K562 (cell line): ENCODE results near the gene SLFN5. TPM values are rescaled to one million over a fixed set of nuclear protein-coding genes. Genes with fewer than 3 reads are reported as not detected.

Source experiments
- ATAC-seq: fragments of 200-7000 bp; cut with Tn5 transposase; 3 replicates; pipeline ENCODE4 v1.9.1; 2020; ENCODE audit warnings: moderate library complexity
- BruUV-seq: library from RNA; stranded (reverse); fragments of 400-500 nt; replicated peaks from 2 replicates; lab custom pipeline; 2021; lab: Mats Ljungman, UMichigan
- CTCF ChIA-PET: fragments of 300-600 bp; formaldehyde crosslinking; extraction: SDS; loops from one replicate; lab custom pipeline; 2021; ENCODE audit warnings: low intra/inter-chr PET ratio; lab: Yijun Ruan, JAX
- POLR2A ChIA-PET: fragments of 300-600, 350-650 bp; sonication (Branson Sonifier 250); formaldehyde crosslinking; extraction: SDS; loops from one replicate; lab custom pipeline; 2021; ENCODE audit warnings: antibody characterized with exemption, inconsistent platforms; lab: Yijun Ruan, JAX
- DNase-seq, 4 experiments: peaks; one replicate each; pipeline versions ENCODE4 v3.0.0 to v3.0.0-alpha.2; 2011 to 2018; ENCODE audit warnings: low spot score in 3 of 4, mixed read lengths in 3 of 4; ENCODE audit errors: extremely low read depth in 1 of 4
- FAIRE-seq: peaks from 2 replicates; lab custom pipeline; 2011; peaks lifted over from hg19 to GRCh38; lab: Jason Lieb, UNC
- H2AFZ ChIP-seq: 2 replicates; pipeline ENCODE4 v1.6.0; 2011; ENCODE audit warnings: low read depth, low read length, control low read depth, inconsistent platforms
- H3K27ac ChIP-seq: fragments of 200-600 bp; 3 replicates; pipeline ENCODE4 v1.8.0; 2011; ENCODE audit warnings: low read depth, mild to moderate bottlenecking, control low read depth, inconsistent platforms, low read length, moderate library complexity, mixed read lengths; ENCODE audit errors: extremely low read depth
- H3K27me3 ChIP-seq, 2 experiments: fragments of 300-600 bp in 1 of 2; 2 replicates in 1 of 2; 3 replicates in 1 of 2; pipeline versions ENCODE4 v1.6.0 to v1.8.0; 2011; ENCODE audit warnings: inconsistent platforms in 2 of 2, low read length in 2 of 2, mild to moderate bottlenecking in 1 of 2, mixed read lengths in 1 of 2, moderate library complexity in 1 of 2; ENCODE audit not compliant: control insufficient read depth in 2 of 2, insufficient read depth in 2 of 2
- H3K36me3 ChIP-seq: fragments of 300-600 bp; 3 replicates; pipeline ENCODE4 v1.8.0; 2011; ENCODE audit warnings: mild to moderate bottlenecking, low read length, inconsistent platforms; ENCODE audit not compliant: control insufficient read depth, insufficient read depth
- H3K4me1 ChIP-seq, 2 experiments: fragments of 200-600 bp in 1 of 2; replicated peaks in 1 of 2; 2 replicates in 1 of 2; 3 replicates in 1 of 2; pipeline versions ENCODE4 v1.5.1 to v1.8.0; 2011; ENCODE audit warnings: inconsistent platforms in 2 of 2, low read length in 2 of 2, mild to moderate bottlenecking in 1 of 2, mixed read lengths in 1 of 2, moderate library complexity in 1 of 2; ENCODE audit not compliant: control insufficient read depth in 2 of 2, insufficient read depth in 2 of 2
- H3K4me2 ChIP-seq: 2 replicates; pipeline ENCODE4 v1.6.1; 2011; ENCODE audit warnings: low read length, control low read depth, inconsistent platforms, mixed read lengths; ENCODE audit not compliant: insufficient read depth
- H3K4me3 ChIP-seq: fragments of 200-600 bp; sonication (generic), shearing (Covaris generic); 2 replicates; pipeline ENCODE4 v1.5.1; 2016; ENCODE audit warnings: control low read depth, inconsistent platforms
- H3K79me2 ChIP-seq: fragments of 200-600 bp; 3 replicates; pipeline ENCODE4 v1.8.0; 2011; ENCODE audit warnings: low read length, inconsistent platforms; ENCODE audit not compliant: control insufficient read depth, insufficient read depth
- H3K9ac ChIP-seq, 2 experiments: 2 replicates each; pipeline versions ENCODE4 v1.6.0 to v1.6.1; 2011; ENCODE audit warnings: low read depth in 2 of 2, low read length in 2 of 2, control low read depth in 1 of 2, inconsistent platforms in 1 of 2, mild to moderate bottlenecking in 1 of 2, mixed read lengths in 1 of 2; ENCODE audit not compliant: insufficient read depth in 1 of 2
- H3K9me1 ChIP-seq: one replicate; pipeline ENCODE4 v1.6.0; 2011; ENCODE audit warnings: inconsistent platforms, mild to moderate bottlenecking, low read length, moderate library complexity; ENCODE audit not compliant: control insufficient read depth, insufficient read depth
- H3K9me3 ChIP-seq: replicated peaks from 2 replicates; pipeline ENCODE4 v1.5.1; 2011; ENCODE audit warnings: low read depth, low read length, inconsistent platforms; ENCODE audit not compliant: control insufficient read depth, insufficient read depth
- H4K20me1 ChIP-seq: replicated peaks from 2 replicates; pipeline ENCODE4 v1.6.1; 2011; ENCODE audit warnings: low read length, inconsistent platforms, mixed read lengths; ENCODE audit not compliant: control insufficient read depth, insufficient read depth
- C11orf30 ChIP-seq: fragments of 450-650 bp; IDR thresholded peaks from 2 replicates; pipeline ENCODE4 v1.6.1; 2016; ENCODE audit warnings: low read depth, mild to moderate bottlenecking
- CBFB ChIP-seq: sonication (generic); formaldehyde crosslinking; IDR thresholded peaks from 2 replicates; pipeline ENCODE4 v1.4.0; 2020; ENCODE audit warnings: mild to moderate bottlenecking, missing genetic modification reagents
- CREB1 ChIP-seq, 2 experiments: sonication (generic) in 1 of 2; formaldehyde crosslinking in 1 of 2; IDR thresholded peaks; 2 replicates each; pipeline versions ENCODE4 v1.6.1 to v1.8.0; 2012 to 2022; ENCODE audit warnings: inconsistent platforms in 1 of 2, mild to moderate bottlenecking in 1 of 2, missing genetic modification reagents in 1 of 2, moderate library complexity in 1 of 2
- CSDE1 ChIP-seq, 2 experiments: fragments of 450-650 bp; IDR thresholded peaks; 2 replicates each; pipeline ENCODE4 v1.6.1; 2016; ENCODE audit warnings: mild to moderate bottlenecking in 1 of 2
- MAFG ChIP-seq: fragments of 450-650 bp; conservative IDR thresholded peaks from 2 replicates; pipeline ENCODE4 v1.6.1; 2016; ENCODE audit warnings: missing genetic modification characterization, missing compliant biosample characterization
- NFE2 ChIP-seq: IDR thresholded peaks from 2 replicates; pipeline ENCODE4 v1.6.1; 2014; ENCODE audit warnings: antibody characterized with exemption, low read depth
- NFE2L1 ChIP-seq: fragments of 450-650 bp; IDR thresholded peaks from 2 replicates; pipeline ENCODE4 v1.6.1; 2016; ENCODE audit warnings: missing genetic modification characterization, low read depth, mild to moderate bottlenecking, missing compliant biosample characterization, moderate library complexity, borderline replicate concordance
- PHF20 ChIP-seq: fragments of 450-650 bp; IDR thresholded peaks from 2 replicates; pipeline ENCODE4 v1.6.1; 2018; ENCODE audit not compliant: partially characterized antibody
- SAFB2 ChIP-seq: fragments of 200-400 bp; formaldehyde crosslinking; IDR thresholded peaks from 2 replicates; pipeline ENCODE4 v1.6.1; 2018; ENCODE audit warnings: borderline replicate concordance, low read length, low read depth, moderate library complexity; ENCODE audit not compliant: severe bottlenecking
- TAF1 ChIP-seq: IDR thresholded peaks from 2 replicates; pipeline ENCODE4 v1.6.1; 2011; ENCODE audit warnings: mild to moderate bottlenecking, low read length, moderate library complexity; ENCODE audit not compliant: insufficient read depth, control insufficient read depth, severe bottlenecking; ENCODE audit errors: extremely low read depth
- TBP ChIP-seq: optimal IDR thresholded peaks from 2 replicates; pipeline ENCODE3; 2011; ENCODE audit warnings: low read depth, low read length, improper control_type of control experiment
- TCF7L2 ChIP-seq: fragments of 150-350 bp; IDR thresholded peaks from 2 replicates; pipeline ENCODE4 v1.6.1; 2016; ENCODE audit warnings: low read depth, mild to moderate bottlenecking, low read length, moderate library complexity
- ZNF121 ChIP-seq: sonication (generic); formaldehyde crosslinking; conservative IDR thresholded peaks from 2 replicates; pipeline ENCODE4 v1.8.0; 2022; ENCODE audit warnings: missing genetic modification reagents
- ZNF197 ChIP-seq: fragments of 200-800 bp; sonication (Bioruptor generic); IDR thresholded peaks from 2 replicates; pipeline ENCODE4 v1.6.1; 2016; ENCODE audit warnings: low read depth, missing genetic modification characterization, missing compliant biosample characterization
- WGBS: fragments of 100-300 bp; shearing (Covaris generic); methylation state at CpG from one replicate; pipeline ENCODE4 v1.1.6; 2016; ENCODE audit warnings: low coverage, mixed read lengths; ENCODE audit not compliant: insufficient coverage; ENCODE audit errors: missing lambda C conversion rate; 5-methylcytosine and 5-hydroxymethylcytosine counted together
- in situ Hi-C: fragments of 300-500 bp; cut with MboI; formaldehyde crosslinking; loops from 4 replicates; pipeline ENCODE4 v1.15.0; 2018; ENCODE audit warnings: inconsistent platforms, mixed read lengths
- intact Hi-C: fragments of 100-400 bp; cut with micrococcal nuclease; formaldehyde crosslinking; loops from 2 replicates; pipeline ENCODE4 v1.14.2; 2022
- polyA plus RNA-seq, 8 experiments: library from polyadenylated mRNA; depleted of rRNA in 4 of 8; stranded (reverse) in 5 of 8; unstranded in 3 of 8; fragments of >200 nt; fragmentation: Nextera tagmentation in 2 of 8; fragmentation: Illumina TruSeq in 1 of 8; extraction: Ambion mirVana in 2 of 8; extraction: Trizol in 1 of 8; gene quantifications; 2 replicates each; pipeline versions ENCODE4 v1.2.1 to v1.2.3, GENCODE V29; 2011 to 2014; ENCODE audit warnings: inconsistent platforms in 1 of 8, missing spikeins in 1 of 8
- total RNA-seq, 7 experiments: library from RNA; depleted of rRNA in 6 of 7; stranded (reverse); fragments of >200 nt in 6 of 7; fragmentation: Illumina TruSeq in 2 of 7; extraction: Trizol in 2 of 7; gene quantifications; 2 replicates each; pipeline versions ENCODE4 v1.2.1 to v1.2.3, GENCODE V29; 2011 to 2021; ENCODE audit warnings: low replicate concordance in 1 of 7
- TF ChIP-seq, protein P1 (sequence below): sonication (generic); IDR thresholded peaks from 2 replicates; pipeline ENCODE4 v1.6.1; 2016

SLFN5 gene
- total and polyA plus RNA-seq, 9 of the 15 experiments (the other 6 are each of a cell fraction or from before 2014, with no cell fraction given), result under 0.01 to 0.18 (median 0.04) TPM; not detected in 1

DNA sequence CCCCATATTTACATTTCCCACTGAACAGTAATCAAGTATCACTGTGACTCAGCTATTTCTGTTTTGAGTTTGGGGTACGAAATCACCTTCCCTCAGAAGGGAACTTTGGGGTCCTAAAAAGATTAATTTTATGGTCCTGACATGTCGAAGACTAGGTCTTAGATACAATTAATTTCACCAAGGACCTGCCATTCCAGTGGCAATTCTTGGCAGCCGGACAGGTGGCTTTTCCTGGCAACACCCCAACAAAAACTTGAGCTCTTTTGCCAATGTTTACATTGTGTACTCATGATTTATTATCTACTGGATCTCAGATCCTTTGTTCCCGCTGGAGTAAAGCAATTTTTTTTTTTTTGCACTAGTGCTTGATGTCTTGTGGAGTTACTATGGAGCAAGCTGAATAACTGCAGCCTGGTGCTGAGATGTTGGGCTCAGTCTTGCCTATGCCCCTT is 14.4 kb downstream of the SLFN5 start:
- FAIRE-seq (no peak), ATAC-seq (no peak)

DNA sequence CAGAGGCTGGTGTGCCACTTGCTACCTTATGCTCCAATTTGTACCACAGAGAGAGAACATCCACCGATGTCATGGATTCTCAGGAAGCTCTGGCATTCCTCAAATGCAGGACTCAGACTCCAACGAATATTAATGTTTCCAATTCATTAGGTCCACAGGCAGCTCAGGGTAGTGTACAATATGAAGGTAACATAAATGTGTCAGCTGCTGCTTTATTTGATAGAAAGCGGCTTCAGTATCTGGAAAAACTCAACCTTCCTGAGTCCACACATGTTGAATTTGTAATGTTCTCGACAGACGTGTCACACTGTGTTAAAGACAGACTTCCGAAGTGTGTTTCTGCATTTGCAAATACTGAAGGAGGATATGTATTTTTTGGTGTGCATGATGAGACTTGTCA is 16.1 kb downstream of the SLFN5 start:
- H3K79me2 ChIP-seq, result no peaks in the 10 kb centered on the region
- no peaks in the 10 kb centered on the region for H3K9me3 ChIP-seq
- H3K36me3 ChIP-seq, result no peaks in the 10 kb centered on the region
- H3K27me3 ChIP-seq, result peaks cover 4 to 5% of the 10 kb centered on the region in 2 experiments; a peak in 2 of 5 replicates
- DNase-seq (no peak), FAIRE-seq (no peak), ATAC-seq (no peak)
- intact Hi-C loops, result no loop called here
- ChIA-PET POLR2A (no interaction called here), CTCF (no interaction called here)
- H2AFZ ChIP-seq, result no peak overlapping the region
- H3K9me1 ChIP-seq, result no peaks in the 10 kb centered on the region
- no peak overlapping the region for H3K27ac ChIP-seq
- no peaks in the 10 kb centered on the region for H3K4me1 ChIP-seq
- in situ Hi-C loops, result no loop called here
- no peak overlapping the region for H3K9ac ChIP-seq
- WGBS, result 1% methylated on average over 6 of the region's 6 CpGs
- no peak overlapping the region for H3K4me2 ChIP-seq
- H3K4me3 ChIP-seq, result no peak overlapping the region
- no peaks in the 10 kb centered on the region for H4K20me1 ChIP-seq
- no TSS peak for BruUV-seq
- TF ChIP-seq ZNF121 (CRISPR knock-in tag), result no peak
- TF ChIP-seq, protein P1, sequence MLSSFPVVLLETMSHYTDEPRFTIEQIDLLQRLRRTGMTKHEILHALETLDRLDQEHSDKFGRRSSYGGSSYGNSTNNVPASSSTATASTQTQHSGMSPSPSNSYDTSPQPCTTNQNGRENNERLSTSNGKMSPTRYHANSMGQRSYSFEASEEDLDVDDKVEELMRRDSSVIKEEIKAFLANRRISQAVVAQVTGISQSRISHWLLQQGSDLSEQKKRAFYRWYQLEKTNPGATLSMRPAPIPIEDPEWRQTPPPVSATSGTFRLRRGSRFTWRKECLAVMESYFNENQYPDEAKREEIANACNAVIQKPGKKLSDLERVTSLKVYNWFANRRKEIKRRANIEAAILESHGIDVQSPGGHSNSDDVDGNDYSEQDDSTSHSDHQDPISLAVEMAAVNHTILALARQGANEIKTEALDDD, result no peak
- TF ChIP-seq TBP, result no peak
- TF ChIP-seq TCF7L2, result no peak
- TF ChIP-seq ZNF197 (CRISPR knock-in tag), result no peak
- TF ChIP-seq PHF20, result no peak
- no peak for TF ChIP-seq CREB1 (IDR thresholded peaks at IDR 0.05)
- TF ChIP-seq CREB1 (CRISPR knock-in tag; IDR thresholded peaks at IDR 0.05), result no peak
- no peak for TF ChIP-seq CSDE1 (IDR thresholded peaks at IDR 0.05)
- TF ChIP-seq SAFB2, result no peak
- TF ChIP-seq TAF1, result no peak

More for the DNA sequence above, 14.4 kb downstream of the SLFN5 start:
- in situ Hi-C loops (no loop called here), intact Hi-C loops (no loop called here)
- no TSS peak for BruUV-seq
- no peaks in the 10 kb centered on the region for H3K79me2 ChIP-seq
- H3K4me3 ChIP-seq, result no peak overlapping the region
- H3K27me3 ChIP-seq, result peaks cover 4 to 5% of the 10 kb centered on the region in 2 experiments; a peak in 2 of 5 replicates
- TF ChIP-seq CBFB, result no peak
- TF ChIP-seq C11orf30, result peak; percentile 11; the same call in 1 of the 2 replicates
- TF ChIP-seq NFE2L1 (tag), result 0 out of 2 replicates have a peak, but pooled peaks have one; percentile 22
- TF ChIP-seq MAFG (tag), result peak; percentile 37
- peak; percentile 15; the same call in 1 of the 2 replicates for TF ChIP-seq NFE2
- no peak overlapping the region for H2AFZ ChIP-seq
- WGBS, result 0% methylated on average over 4 of the region's 4 CpGs
- H3K9me1 ChIP-seq, result no peaks in the 10 kb centered on the region
- H3K36me3 ChIP-seq, result no peaks in the 10 kb centered on the region
- no peak overlapping the region for H3K4me2 ChIP-seq
- no peak for DNase-seq
- no peak overlapping the region for H3K27ac ChIP-seq
- H3K9me3 ChIP-seq, result no peaks in the 10 kb centered on the region
- CTCF ChIA-PET, result no interaction called here
- H3K4me1 ChIP-seq, result no peaks in the 10 kb centered on the region
- POLR2A ChIA-PET, result interaction anchor here (0.6 to 1.6 kb wide), 3 partner anchors 11 to 757 kb away, joined by 3 to 5 read pairs (median 4); no protein-coding TSS in a partner anchor
- H4K20me1 ChIP-seq, result no peaks in the 10 kb centered on the region
- no peak overlapping the region for H3K9ac ChIP-seq
